Panc1 (cell line): Measurements from ENCODE around the gene CSF1R. TPM values are rescaled to one million over a fixed set of nuclear protein-coding genes. Genes with fewer than 3 reads are reported as not detected.

Experiments used
- ATAC-seq: fragments of 200-7000 bp; cut with Tn5 transposase; 2 replicates; pipeline ENCODE4 v1.9.1; 2020; ENCODE audit warnings: mild to moderate bottlenecking, moderate library complexity
- BruUV-seq: library from RNA; stranded (reverse); fragments of 400-500 nt; replicated peaks from 2 replicates; lab custom pipeline; 2021; lab: Mats Ljungman, UMichigan
- CTCF ChIA-PET: fragments of 300-600 bp; sonication (Branson Sonifier 250); formaldehyde crosslinking; loops from one replicate; lab custom pipeline; 2022; ENCODE audit warnings: antibody characterized with exemption; lab: Charles Lee
- POLR2A ChIA-PET: fragments of 300-600 bp; sonication (Branson Sonifier 250); formaldehyde crosslinking; loops from one replicate; lab custom pipeline; 2022; ENCODE audit warnings: antibody characterized with exemption; lab: Charles Lee
- DNase-seq: peaks from one replicate; pipeline ENCODE4 v3.0.0-alpha.2; 2010; ENCODE audit warnings: low read depth, low spot score
- H3K27ac ChIP-seq: 2 replicates; pipeline ENCODE4 v1.5.1; 2011; ENCODE audit warnings: mild to moderate bottlenecking, low read length, inconsistent platforms
- H3K27me3 ChIP-seq: fragments of 200-500 bp; sonication (Bioruptor generic); 2 replicates; pipeline ENCODE4 v1.6.0; 2014; ENCODE audit warnings: low read length, inconsistent platforms; ENCODE audit not compliant: control insufficient read depth, insufficient read depth
- H3K36me3 ChIP-seq: fragments of 200-500 bp; sonication (Bioruptor generic); 2 replicates; pipeline ENCODE4 v1.5.1; 2014; ENCODE audit warnings: inconsistent platforms, mild to moderate bottlenecking, low read length, moderate library complexity; ENCODE audit not compliant: control insufficient read depth, insufficient read depth
- H3K4me1 ChIP-seq: 2 replicates; pipeline ENCODE4 v1.5.1; 2011; ENCODE audit warnings: inconsistent platforms, mild to moderate bottlenecking, low read length, moderate library complexity; ENCODE audit not compliant: control insufficient read depth, insufficient read depth
- H3K4me3 ChIP-seq, 2 experiments: 2 replicates each; pipeline ENCODE4 v1.5.1; 2011 to 2012; ENCODE audit warnings: low read depth in 2 of 2, low read length in 2 of 2, mild to moderate bottlenecking in 2 of 2, inconsistent platforms in 1 of 2, moderate library complexity in 1 of 2
- H3K9me3 ChIP-seq: fragments of 200-500 bp; sonication (Bioruptor generic); 2 replicates; pipeline ENCODE4 v1.5.1; 2014; ENCODE audit warnings: low read depth, mild to moderate bottlenecking, inconsistent platforms, low read length, moderate library complexity; ENCODE audit not compliant: control insufficient read depth, insufficient read depth
- CTCF ChIP-seq: fragments of 450-650 bp; IDR thresholded peaks from 2 replicates; pipeline ENCODE4 v1.5.1; 2017; ENCODE audit warnings: mild to moderate bottlenecking
- POLR2AphosphoS5 ChIP-seq: IDR thresholded peaks from 2 replicates; pipeline ENCODE4 v1.6.1; 2012; ENCODE audit warnings: mild to moderate bottlenecking, low read depth, low read length, moderate library complexity
- REST ChIP-seq, 2 experiments: IDR thresholded peaks; 2 replicates each; pipeline ENCODE4 v1.6.1; 2011 to 2012; ENCODE audit warnings: low read depth in 2 of 2, control low read depth in 1 of 2, low read length in 1 of 2, mild to moderate bottlenecking in 1 of 2, moderate library complexity in 1 of 2; ENCODE audit not compliant: insufficient read depth in 1 of 2
- SIN3A ChIP-seq: IDR thresholded peaks from 2 replicates; pipeline ENCODE4 v1.6.1; 2012; ENCODE audit warnings: low read depth, mild to moderate bottlenecking, low read length, moderate library complexity, borderline replicate concordance; ENCODE audit not compliant: insufficient read depth
- TCF7L2 ChIP-seq: IDR thresholded peaks from 2 replicates; pipeline ENCODE4 v1.6.1; 2011; ENCODE audit warnings: mild to moderate bottlenecking, low read depth, low read length, inconsistent platforms
- in situ Hi-C: cut with HindIII; loops from 2 replicates; pipeline ENCODE4 v1.10.0; 2016; ENCODE audit warnings: low sequenced_read_pairs, low pct_unique_long_range_greater_than_20kb
- intact Hi-C: fragments of 100-400 bp; cut with micrococcal nuclease; formaldehyde crosslinking; loops from one replicate; pipeline ENCODE4 v1.10.0; 2022; ENCODE audit not compliant: unreplicated experiment
- total RNA-seq: library from RNA; stranded (reverse); gene quantifications from one replicate; pipeline ENCODE4 v1.2.1, GENCODE V29; 2021; ENCODE audit not compliant: unreplicated experiment

CSF1R gene
- total RNA-seq, 1 experiment from 2014 or later = 0.05 TPM

- intact Hi-C loops = no loop called here
- no peaks in the 10 kb centered on the region for H3K9me3 ChIP-seq
- no peak overlapping the region for H3K27ac ChIP-seq
- TF ChIP-seq CTCF (no peak), TCF7L2 (no peak), POLR2AphosphoS5 (no peak)
- no peak overlapping the region for H3K4me3 ChIP-seq
- ATAC-seq (no peak), DNase-seq (no peak)
- in situ Hi-C loops = no loop called here
- BruUV-seq = no TSS peak
- no peaks in the 10 kb centered on the region for H3K4me1 ChIP-seq
- no peaks in the 10 kb centered on the region for H3K36me3 ChIP-seq
- no peaks in the 10 kb centered on the region for H3K27me3 ChIP-seq
- CTCF ChIA-PET = no interaction called here
- POLR2A ChIA-PET = no interaction called here
Measured at GRCh38 chr5:150104550-150104870, 18.2 kb upstream of the CSF1R start.

- POLR2A ChIA-PET = no interaction called here
Measured at GRCh38 chr5:150103678-150104549, 17.6 kb upstream of the CSF1R start.

More at GRCh38 chr5:150103678-150104549, 17.6 kb upstream of the CSF1R start:
- no peaks in the 10 kb centered on the region for H3K36me3 ChIP-seq
- CTCF ChIA-PET = interaction anchor here (0.6 kb wide), 1 partner anchor 8 kb away, joined by 3 read pairs; no protein-coding TSS in a partner anchor
- no peaks in the 10 kb centered on the region for H3K9me3 ChIP-seq
- ATAC-seq (no peak), DNase-seq (no peak)
- H3K27ac ChIP-seq = no peak overlapping the region
- no peaks in the 10 kb centered on the region for H3K27me3 ChIP-seq
- no peaks in the 10 kb centered on the region for H3K4me1 ChIP-seq
- in situ Hi-C loops (no loop called here), intact Hi-C loops (no loop called here)
- no TSS peak for BruUV-seq
- TF ChIP-seq SIN3A (no peak), TCF7L2 (no peak), CTCF (no peak), POLR2AphosphoS5 (no peak), REST (IDR thresholded peaks at IDR 0.05; ENCODE audit: insufficient read depth in 1 of 2, low read depth in 2 of 2, low read length in 1 of 2) (no peak)
- H3K4me3 ChIP-seq = no peak overlapping the region
